GM12878 (cell line): ENCODE measurements around the gene TREM1. TPM values are rescaled to one million over a fixed set of nuclear protein-coding genes. Genes with fewer than 3 reads are reported as not detected.

Experiments used
- ATAC-seq: fragments of 200-7000 bp; cut with Tn5 transposase; 3 replicates; pipeline ENCODE4 v1.9.1; 2020; ENCODE audit warnings: mild to moderate bottlenecking, moderate library complexity
- BruUV-seq: library from RNA; stranded (reverse); fragments of 400-500 nt; replicated peaks from 2 replicates; lab custom pipeline; 2021; lab: Mats Ljungman, UMichigan
- CTCF ChIA-PET: fragments of 300-600 bp; sonication (Branson Sonifier 250); formaldehyde crosslinking; extraction: SDS; loops from one replicate; lab custom pipeline; 2021; ENCODE audit warnings: inconsistent platforms; lab: Yijun Ruan, JAX
- POLR2A ChIA-PET: fragments of 350-600 bp; formaldehyde crosslinking; extraction: SDS; loops from one replicate; lab custom pipeline; 2021; ENCODE audit warnings: inconsistent platforms; lab: Charles Lee
- RAD21 ChIA-PET: fragments of 300-600 bp; sonication (Branson Sonifier 250); formaldehyde crosslinking; loops from one replicate; lab custom pipeline; 2023; ENCODE audit warnings: antibody characterized with exemption; ENCODE audit not compliant: unreplicated experiment; lab: Charles Lee
- SMC1A ChIA-PET: fragments of 300-600 bp; sonication (Branson Sonifier 250); formaldehyde crosslinking; loops from one replicate; lab custom pipeline; 2023; ENCODE audit not compliant: unreplicated experiment, uncharacterized antibody; lab: Charles Lee
- DNase-seq: peaks from one replicate; pipeline ENCODE4 v3.0.0-alpha.2; 2011; ENCODE audit warnings: low read depth, low spot score
- FAIRE-seq: peaks from 3 replicates; lab custom pipeline; 2011; peaks lifted over from hg19 to GRCh38; lab: Jason Lieb, UNC
- H2AFZ ChIP-seq: 2 replicates; pipeline ENCODE4 v1.6.0; 2011; ENCODE audit warnings: low read depth, low read length, control low read depth; ENCODE audit not compliant: control insufficient read depth
- H3K27ac ChIP-seq: 2 replicates; pipeline ENCODE4 v1.5.1; 2011; ENCODE audit warnings: control low read depth; ENCODE audit not compliant: control insufficient read depth, insufficient read depth
- H3K27me3 ChIP-seq, 2 experiments: replicated peaks in 1 of 2; 2 replicates each; pipeline versions ENCODE4 v1.6.0 to v1.6.1; 2011; ENCODE audit warnings: low read length in 1 of 2; ENCODE audit not compliant: control insufficient read depth in 2 of 2, insufficient read depth in 2 of 2
- H3K36me3 ChIP-seq, 2 experiments: 2 replicates each; pipeline ENCODE4 v1.5.1; 2011; ENCODE audit warnings: low read length in 1 of 2; ENCODE audit not compliant: control insufficient read depth in 2 of 2, insufficient read depth in 2 of 2
- H3K4me1 ChIP-seq: 2 replicates; pipeline ENCODE4 v1.6.1; 2011; ENCODE audit warnings: mild to moderate bottlenecking, low read length, moderate library complexity, mixed read lengths; ENCODE audit not compliant: control insufficient read depth, insufficient read depth
- H3K4me2 ChIP-seq: 2 replicates; pipeline ENCODE4 v1.6.0; 2011; ENCODE audit warnings: control low read depth; ENCODE audit not compliant: control insufficient read depth, insufficient read depth
- H3K4me3 ChIP-seq: fragments of 200-600 bp; sonication (generic); 2 replicates; pipeline ENCODE4 v1.5.1; 2016
- H3K79me2 ChIP-seq: 2 replicates; pipeline ENCODE4 v1.6.0; 2011; ENCODE audit warnings: low read length; ENCODE audit not compliant: control insufficient read depth, insufficient read depth
- H3K9ac ChIP-seq: 2 replicates; pipeline ENCODE4 v1.8.0; 2011; ENCODE audit warnings: low read length, control low read depth, mixed read lengths; ENCODE audit not compliant: control insufficient read depth, insufficient read depth
- H3K9me3 ChIP-seq: replicated peaks from 3 replicates; pipeline ENCODE4 v1.5.1; 2011; ENCODE audit warnings: mild to moderate bottlenecking, low read length; ENCODE audit not compliant: control insufficient read depth, insufficient read depth
- H4K20me1 ChIP-seq: 2 replicates; pipeline ENCODE4 v1.6.0; 2011; ENCODE audit not compliant: control insufficient read depth, insufficient read depth
- EED ChIP-seq: sonication (generic); IDR thresholded peaks from 2 replicates; pipeline ENCODE4 v1.6.1; 2016; ENCODE audit warnings: antibody characterized with exemption, low read depth
- FOS ChIP-seq: IDR thresholded peaks from 3 replicates; pipeline ENCODE4 v1.6.1; 2011; ENCODE audit warnings: borderline replicate concordance; ENCODE audit not compliant: insufficient read length; ENCODE audit errors: extremely low read depth
- HDGF ChIP-seq: fragments of 450-650 bp; IDR thresholded peaks from 2 replicates; pipeline ENCODE4 v1.6.1; 2016; ENCODE audit warnings: antibody characterized with exemption
- MTA3 ChIP-seq: IDR thresholded peaks from 2 replicates; pipeline ENCODE4 v1.6.1; 2012; ENCODE audit warnings: low read length, inconsistent platforms, borderline replicate concordance
- SREBF2 ChIP-seq: IDR thresholded peaks from 2 replicates; pipeline ENCODE4 v1.6.1; 2012; ENCODE audit warnings: mild to moderate bottlenecking, low read length
- ZSCAN29 ChIP-seq: fragments of 450-650 bp; IDR thresholded peaks from 2 replicates; pipeline ENCODE4 v1.6.1; 2017; ENCODE audit warnings: mild to moderate bottlenecking, moderate library complexity
- WGBS: methylation state at CpG from one replicate; pipeline ENCODE4 v1.1.6; 2016; ENCODE audit warnings: low lambda C conversion rate; ENCODE audit not compliant: insufficient replicate concordance, insufficient coverage; ENCODE audit errors: missing lambda C conversion rate; 5-methylcytosine and 5-hydroxymethylcytosine counted together
- in situ Hi-C: fragments of 300-500 bp; cut with MboI; formaldehyde crosslinking; loops from 9 replicates; pipeline ENCODE4 v1.14.3; 2018; ENCODE audit warnings: mixed read lengths
- intact Hi-C: fragments of 100-400 bp; cut with micrococcal nuclease; formaldehyde crosslinking; loops from one replicate; pipeline ENCODE4 v1.14.2; 2022; ENCODE audit not compliant: unreplicated experiment
- polyA plus RNA-seq, 11 experiments: library from polyadenylated mRNA; depleted of rRNA in 4 of 11; unstranded in 6 of 11; stranded (reverse) in 5 of 11; fragments of >200 nt; fragmentation: Nextera tagmentation in 4 of 11; fragmentation: Illumina TruSeq in 1 of 11; extraction: Ambion mirVana in 4 of 11; extraction: Trizol in 1 of 11; gene quantifications; 1 replicate in 1 of 11; 2 replicates in 10 of 11; pipeline versions ENCODE4 v1.2.1 to v1.2.3, GENCODE V29; 2011 to 2016; ENCODE audit warnings: inconsistent platforms in 2 of 11, missing spikeins in 2 of 11, low read depth in 1 of 11
- total RNA-seq, 4 experiments: library from RNA; depleted of rRNA in 3 of 4; stranded (reverse); fragments of >200 nt in 3 of 4; fragmentation: Illumina TruSeq in 1 of 4; extraction: Trizol in 1 of 4; gene quantifications; 2 replicates each; pipeline versions ENCODE4 v1.2.1 to v1.2.3, GENCODE V29; 2013 to 2021
- TF ChIP-seq, protein P1 (sequence below): fragments of 450-650 bp; IDR thresholded peaks from 2 replicates; pipeline ENCODE4 v1.6.1; 2018; ENCODE audit warnings: mild to moderate bottlenecking, low read depth, moderate library complexity; ENCODE audit not compliant: partially characterized antibody
- TF ChIP-seq, protein P2 (sequence below): fragments of 450-650 bp; IDR thresholded peaks from 2 replicates; pipeline ENCODE4 v1.6.1; 2016; ENCODE audit warnings: mild to moderate bottlenecking, moderate library complexity, borderline replicate concordance
- TF ChIP-seq, protein P3 (sequence below): IDR thresholded peaks from 2 replicates; pipeline ENCODE4 v1.6.1; 2012; ENCODE audit warnings: mild to moderate bottlenecking, low read depth, low read length
- TF ChIP-seq, protein P4 (sequence below): fragments of 450-650 bp; IDR thresholded peaks from 2 replicates; pipeline ENCODE4 v1.6.1; 2017; ENCODE audit warnings: borderline replicate concordance

TREM1 gene
- total and polyA plus RNA-seq, 10 of the 15 experiments (the other 5 are each of a cell fraction or from before 2014, with no cell fraction given): 0.09 to 2.6 (median 0.28) TPM; not detected in 2

DNA sequence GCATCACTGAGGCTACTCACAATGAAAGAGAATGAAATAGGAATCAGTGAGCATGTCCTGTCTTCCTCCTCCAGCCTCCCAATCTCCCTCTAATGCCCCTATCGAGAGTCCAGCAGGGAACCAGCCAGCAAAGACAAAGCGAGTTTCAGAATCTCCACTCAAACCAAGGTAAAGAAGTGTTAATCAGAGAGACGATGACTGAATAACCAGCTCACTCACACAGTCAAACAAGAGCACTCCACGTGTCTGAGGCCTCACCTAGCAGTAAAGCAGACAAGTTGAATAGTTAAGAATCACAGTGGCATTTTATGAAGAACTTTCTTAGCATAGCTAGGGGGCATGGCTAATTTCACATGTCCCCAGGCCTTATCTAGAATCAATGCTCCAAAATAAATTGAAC is 3.3 kb upstream of the TREM1 start:
- Histone ChIP-seq H3K27me3 (no peaks in the 10 kb centered on the region), H3K9ac (no peak overlapping the region), H4K20me1 (no peaks in the 10 kb centered on the region), H3K27ac (no peak overlapping the region), H3K36me3 (no peaks in the 10 kb centered on the region), H3K4me3 (no peak overlapping the region), H3K9me3 (no peaks in the 10 kb centered on the region; the same call in 2 of the 3 replicates), H3K4me1 (no peaks in the 10 kb centered on the region), H3K4me2 (no peak overlapping the region), H2AFZ (no peak overlapping the region), H3K79me2 (no peaks in the 10 kb centered on the region)
- ChIA-PET CTCF (interaction anchor here (0.7 to 6.5 kb wide), 8 partner anchors 9 to 78 kb away, joined by 3 to 53 read pairs (median 10); partner anchors contain the start of gene NCR2), POLR2A (interaction anchor here (1.0 to 4.8 kb wide), 4 partner anchors 10 to 214 kb away, joined by 3 to 20 read pairs (median 5); no protein-coding TSS in a partner anchor), RAD21 (interaction anchor here (1.4 to 3.5 kb wide), 4 partner anchors 9 to 44 kb away, joined by 5 to 27 read pairs (median 11); partner anchors contain the start of gene NCR2), SMC1A (interaction anchor here (0.6 to 4.8 kb wide), 7 partner anchors 10 to 54 kb away, joined by 3 to 33 read pairs (median 5); no protein-coding TSS in a partner anchor)
- ATAC-seq: no peak
- no peak for DNase-seq
- BruUV-seq: no TSS peak
- intact Hi-C loops (no loop called here), in situ Hi-C loops (no loop called here)
- FAIRE-seq: no peak
- 58% methylated on average over 4 of the region's 4 CpGs for WGBS
- TF ChIP-seq, protein P1, sequence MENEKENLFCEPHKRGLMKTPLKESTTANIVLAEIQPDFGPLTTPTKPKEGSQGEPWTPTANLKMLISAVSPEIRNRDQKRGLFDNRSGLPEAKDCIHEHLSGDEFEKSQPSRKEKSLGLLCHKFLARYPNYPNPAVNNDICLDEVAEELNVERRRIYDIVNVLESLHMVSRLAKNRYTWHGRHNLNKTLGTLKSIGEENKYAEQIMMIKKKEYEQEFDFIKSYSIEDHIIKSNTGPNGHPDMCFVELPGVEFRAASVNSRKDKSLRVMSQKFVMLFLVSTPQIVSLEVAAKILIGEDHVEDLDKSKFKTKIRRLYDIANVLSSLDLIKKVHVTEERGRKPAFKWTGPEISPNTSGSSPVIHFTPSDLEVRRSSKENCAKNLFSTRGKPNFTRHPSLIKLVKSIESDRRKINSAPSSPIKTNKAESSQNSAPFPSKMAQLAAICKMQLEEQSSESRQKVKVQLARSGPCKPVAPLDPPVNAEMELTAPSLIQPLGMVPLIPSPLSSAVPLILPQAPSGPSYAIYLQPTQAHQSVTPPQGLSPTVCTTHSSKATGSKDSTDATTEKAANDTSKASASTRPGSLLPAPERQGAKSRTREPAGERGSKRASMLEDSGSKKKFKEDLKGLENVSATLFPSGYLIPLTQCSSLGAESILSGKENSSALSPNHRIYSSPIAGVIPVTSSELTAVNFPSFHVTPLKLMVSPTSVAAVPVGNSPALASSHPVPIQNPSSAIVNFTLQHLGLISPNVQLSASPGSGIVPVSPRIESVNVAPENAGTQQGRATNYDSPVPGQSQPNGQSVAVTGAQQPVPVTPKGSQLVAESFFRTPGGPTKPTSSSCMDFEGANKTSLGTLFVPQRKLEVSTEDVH: no peak
- TF ChIP-seq, protein P2, sequence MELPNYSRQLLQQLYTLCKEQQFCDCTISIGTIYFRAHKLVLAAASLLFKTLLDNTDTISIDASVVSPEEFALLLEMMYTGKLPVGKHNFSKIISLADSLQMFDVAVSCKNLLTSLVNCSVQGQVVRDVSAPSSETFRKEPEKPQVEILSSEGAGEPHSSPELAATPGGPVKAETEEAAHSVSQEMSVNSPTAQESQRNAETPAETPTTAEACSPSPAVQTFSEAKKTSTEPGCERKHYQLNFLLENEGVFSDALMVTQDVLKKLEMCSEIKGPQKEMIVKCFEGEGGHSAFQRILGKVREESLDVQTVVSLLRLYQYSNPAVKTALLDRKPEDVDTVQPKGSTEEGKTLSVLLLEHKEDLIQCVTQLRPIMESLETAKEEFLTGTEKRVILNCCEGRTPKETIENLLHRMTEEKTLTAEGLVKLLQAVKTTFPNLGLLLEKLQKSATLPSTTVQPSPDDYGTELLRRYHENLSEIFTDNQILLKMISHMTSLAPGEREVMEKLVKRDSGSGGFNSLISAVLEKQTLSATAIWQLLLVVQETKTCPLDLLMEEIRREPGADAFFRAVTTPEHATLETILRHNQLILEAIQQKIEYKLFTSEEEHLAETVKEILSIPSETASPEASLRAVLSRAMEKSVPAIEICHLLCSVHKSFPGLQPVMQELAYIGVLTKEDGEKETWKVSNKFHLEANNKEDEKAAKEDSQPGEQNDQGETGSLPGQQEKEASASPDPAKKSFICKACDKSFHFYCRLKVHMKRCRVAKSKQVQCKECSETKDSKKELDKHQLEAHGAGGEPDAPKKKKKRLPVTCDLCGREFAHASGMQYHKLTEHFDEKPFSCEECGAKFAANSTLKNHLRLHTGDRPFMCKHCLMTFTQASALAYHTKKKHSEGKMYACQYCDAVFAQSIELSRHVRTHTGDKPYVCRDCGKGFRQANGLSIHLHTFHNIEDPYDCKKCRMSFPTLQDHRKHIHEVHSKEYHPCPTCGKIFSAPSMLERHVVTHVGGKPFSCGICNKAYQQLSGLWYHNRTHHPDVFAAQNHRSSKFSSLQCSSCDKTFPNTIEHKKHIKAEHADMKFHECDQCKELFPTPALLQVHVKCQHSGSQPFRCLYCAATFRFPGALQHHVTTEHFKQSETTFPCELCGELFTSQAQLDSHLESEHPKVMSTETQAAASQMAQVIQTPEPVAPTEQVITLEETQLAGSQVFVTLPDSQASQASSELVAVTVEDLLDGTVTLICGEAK: no peak
- TF ChIP-seq, protein P3, sequence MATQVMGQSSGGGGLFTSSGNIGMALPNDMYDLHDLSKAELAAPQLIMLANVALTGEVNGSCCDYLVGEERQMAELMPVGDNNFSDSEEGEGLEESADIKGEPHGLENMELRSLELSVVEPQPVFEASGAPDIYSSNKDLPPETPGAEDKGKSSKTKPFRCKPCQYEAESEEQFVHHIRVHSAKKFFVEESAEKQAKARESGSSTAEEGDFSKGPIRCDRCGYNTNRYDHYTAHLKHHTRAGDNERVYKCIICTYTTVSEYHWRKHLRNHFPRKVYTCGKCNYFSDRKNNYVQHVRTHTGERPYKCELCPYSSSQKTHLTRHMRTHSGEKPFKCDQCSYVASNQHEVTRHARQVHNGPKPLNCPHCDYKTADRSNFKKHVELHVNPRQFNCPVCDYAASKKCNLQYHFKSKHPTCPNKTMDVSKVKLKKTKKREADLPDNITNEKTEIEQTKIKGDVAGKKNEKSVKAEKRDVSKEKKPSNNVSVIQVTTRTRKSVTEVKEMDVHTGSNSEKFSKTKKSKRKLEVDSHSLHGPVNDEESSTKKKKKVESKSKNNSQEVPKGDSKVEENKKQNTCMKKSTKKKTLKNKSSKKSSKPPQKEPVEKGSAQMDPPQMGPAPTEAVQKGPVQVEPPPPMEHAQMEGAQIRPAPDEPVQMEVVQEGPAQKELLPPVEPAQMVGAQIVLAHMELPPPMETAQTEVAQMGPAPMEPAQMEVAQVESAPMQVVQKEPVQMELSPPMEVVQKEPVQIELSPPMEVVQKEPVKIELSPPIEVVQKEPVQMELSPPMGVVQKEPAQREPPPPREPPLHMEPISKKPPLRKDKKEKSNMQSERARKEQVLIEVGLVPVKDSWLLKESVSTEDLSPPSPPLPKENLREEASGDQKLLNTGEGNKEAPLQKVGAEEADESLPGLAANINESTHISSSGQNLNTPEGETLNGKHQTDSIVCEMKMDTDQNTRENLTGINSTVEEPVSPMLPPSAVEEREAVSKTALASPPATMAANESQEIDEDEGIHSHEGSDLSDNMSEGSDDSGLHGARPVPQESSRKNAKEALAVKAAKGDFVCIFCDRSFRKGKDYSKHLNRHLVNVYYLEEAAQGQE: no peak
- no peak for TF ChIP-seq ZSCAN29
- TF ChIP-seq HDGF: no peak
- TF ChIP-seq FOS: no peak
- no peak for TF ChIP-seq EED
- TF ChIP-seq SREBF2: no peak
- no peak for TF ChIP-seq MTA3
- TF ChIP-seq, protein P4, sequence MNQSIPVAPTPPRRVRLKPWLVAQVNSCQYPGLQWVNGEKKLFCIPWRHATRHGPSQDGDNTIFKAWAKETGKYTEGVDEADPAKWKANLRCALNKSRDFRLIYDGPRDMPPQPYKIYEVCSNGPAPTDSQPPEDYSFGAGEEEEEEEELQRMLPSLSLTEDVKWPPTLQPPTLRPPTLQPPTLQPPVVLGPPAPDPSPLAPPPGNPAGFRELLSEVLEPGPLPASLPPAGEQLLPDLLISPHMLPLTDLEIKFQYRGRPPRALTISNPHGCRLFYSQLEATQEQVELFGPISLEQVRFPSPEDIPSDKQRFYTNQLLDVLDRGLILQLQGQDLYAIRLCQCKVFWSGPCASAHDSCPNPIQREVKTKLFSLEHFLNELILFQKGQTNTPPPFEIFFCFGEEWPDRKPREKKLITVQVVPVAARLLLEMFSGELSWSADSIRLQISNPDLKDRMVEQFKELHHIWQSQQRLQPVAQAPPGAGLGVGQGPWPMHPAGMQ: no peak
